ENCODE measurements around the gene PLCH2. TPM values are rescaled to one million over a fixed set of nuclear protein-coding genes. Genes with fewer than 3 reads are reported as not detected.

Gene PLCH2
- total and polyA plus RNA-seq, 10 of the 15 experiments (the other 5 are each of a cell fraction or from before 2014, with no cell fraction given) = 0.03 to 0.73 (median 0.24) TPM; not detected in 3

- 13% methylated on average over 6 of the region's 7 CpGs for WGBS (ENCODE audit: insufficient coverage, insufficient replicate concordance, low lambda C conversion rate, missing lambda C conversion rate)
- no peak for ATAC-seq
- SMC1A ChIA-PET (ENCODE audit: uncharacterized antibody, unreplicated experiment) = no interaction called here
- Histone ChIP-seq H3K4me1 (ENCODE audit: control insufficient read depth, insufficient read depth, low read length) (no peaks in the 10 kb centered on the region), H3K9me3 (replicated peaks; ENCODE audit: control insufficient read depth, insufficient read depth, low read length) (no peaks in the 10 kb centered on the region), H3K4me3 (no peak overlapping the region), H3K9ac (ENCODE audit: control insufficient read depth, insufficient read depth, low read length) (no peak overlapping the region), H3K36me3 (ENCODE audit: control insufficient read depth in 2 of 2, insufficient read depth in 2 of 2, low read length in 1 of 2) (no peaks in the 10 kb centered on the region), H3K27ac (ENCODE audit: control insufficient read depth, insufficient read depth) (no peak overlapping the region), H2AFZ (ENCODE audit: control insufficient read depth, low read depth, low read length) (no peak overlapping the region), H4K20me1 (ENCODE audit: control insufficient read depth, insufficient read depth) (no peaks in the 10 kb centered on the region), H3K79me2 (ENCODE audit: control insufficient read depth, insufficient read depth, low read length) (no peaks in the 10 kb centered on the region), H3K27me3 (replicated peaks in 1 of 2; ENCODE audit: control insufficient read depth in 2 of 2, insufficient read depth in 2 of 2, low read length in 1 of 2) (peaks cover 6 to 15% of the 10 kb centered on the region in 2 experiments), H3K4me2 (ENCODE audit: control insufficient read depth, insufficient read depth) (no peak overlapping the region)
- BruUV-seq (replicated peaks) = no TSS peak
- intact Hi-C loops (cut with micrococcal nuclease; ENCODE audit: unreplicated experiment) = no loop called here
- POLR2A ChIA-PET = no interaction called here
- DNase-seq (ENCODE audit: low read depth, low spot score) = no peak
- in situ Hi-C loops (cut with MboI) = no loop called here
- RAD21 ChIA-PET (ENCODE audit: unreplicated experiment) = interaction anchor here (0.9 to 1.1 kb wide), 2 partner anchors 12 to 13 kb away, joined by 3 read pairs; no protein-coding TSS in a partner anchor
- CTCF ChIA-PET = no interaction called here
- TF ChIP-seq FOS (IDR thresholded peaks at IDR 0.05; ENCODE audit: borderline replicate concordance, extremely low read depth, insufficient read length) (no peak), DPF2 (IDR thresholded peaks at IDR 0.05) (no peak), SKIL (IDR thresholded peaks at IDR 0.05; ENCODE audit: low read depth, poor library complexity, severe bottlenecking) (no peak), CHD1 (IDR thresholded peaks at IDR 0.05; ENCODE audit: low read depth, low read length) (no peak), CEBPB (IDR thresholded peaks at IDR 0.05; ENCODE audit: borderline replicate concordance in 1 of 2, low read depth in 2 of 2, low read length in 2 of 2) (no peak), ZSCAN29 (IDR thresholded peaks at IDR 0.05) (no peak), MYC (IDR thresholded peaks at IDR 0.05; ENCODE audit: insufficient read depth, insufficient read length, insufficient replicate concordance, low read length, severe bottlenecking) (no peak), RUNX3 (IDR thresholded peaks at IDR 0.05; ENCODE audit: low read length) (no peak), TCF7 (IDR thresholded peaks at IDR 0.05; ENCODE audit: borderline replicate concordance) (no peak), NR2C1 (IDR thresholded peaks at IDR 0.05) (no peak)
- no peak for FAIRE-seq
Observed at GRCh38 chr1:2534315-2534686, 58.2 kb downstream of the PLCH2 start.

Data from GM12878 (cell line).